ENCODE data around the gene MYH11.

DNA sequence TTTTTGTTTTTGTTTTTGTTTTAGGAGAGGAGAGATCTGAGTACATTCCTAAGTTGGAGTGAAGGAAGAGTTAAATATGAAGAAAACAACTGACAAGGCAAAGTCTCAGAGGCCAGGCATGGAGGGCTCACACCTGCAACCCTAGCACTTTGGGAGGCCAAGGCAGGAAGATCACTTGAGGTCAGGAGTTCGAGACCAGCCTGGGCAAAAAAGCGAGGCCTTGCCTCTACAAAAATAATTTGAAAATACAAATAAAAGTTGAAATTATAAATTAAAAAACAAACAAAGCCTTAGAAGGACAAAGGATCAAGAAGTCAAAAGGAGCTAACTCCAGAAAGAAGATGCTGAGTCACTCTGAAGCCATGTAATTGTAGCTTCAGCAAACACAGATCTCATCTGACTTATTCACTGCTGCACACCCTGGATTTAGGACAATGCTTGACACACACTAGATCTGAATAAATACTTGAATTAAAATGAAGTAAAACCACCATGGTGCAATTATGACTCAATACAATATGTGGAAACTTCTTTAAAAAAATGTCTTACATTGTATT lies 22.5 kb upstream of the MYH11 start:
- TF ChIP-seq POLR2A (IDR thresholded peaks at IDR 0.05; ENCODE audit: low read length) (no peak), GATA1 (IDR thresholded peaks at IDR 0.05; ENCODE audit: low read depth, low read length) (no peak)
